Left colon (tissue), 2 donors: ENCODE results near the gene GAD2. TPM values are rescaled to one million over a fixed set of nuclear protein-coding genes. Genes with fewer than 3 reads are reported as not detected.

Source experiments
- ATAC-seq: fragments of 200-7000 bp; cut with Tn5 transposase; one replicate; pipeline ENCODE4 v1.9.1; 2020; ENCODE audit warnings: mild to moderate bottlenecking, moderate library complexity
- DNase-seq, 2 donors: peaks; one replicate each; pipeline ENCODE4 v3.0.0-alpha.2; 2020
- intact Hi-C, 2 donors: fragments of 100-400 bp; cut with DNase I in 1 of 2; cut with micrococcal nuclease in 1 of 2; formaldehyde crosslinking; loops; one replicate each; pipeline versions ENCODE4 v1.11.2 to v1.14.0; 2022; cut with DNase I, micrococcal nuclease
- long read RNA-seq: library from polyadenylated mRNA; unstranded; transcript quantifications from one replicate; pipeline ENCODE4 v2.0.0, GENCODE V29; 2021
- total RNA-seq, 2 donors: library from RNA; stranded (reverse); fragmentation: NEBNext Ultra II Directional; extraction: Animal tissue kit (Norgen Biotek cat#: 25700); gene quantifications; one replicate each; pipeline ENCODE4 v1.2.1, GENCODE V29; 2021
- donor health status: DM: no; HTN: no; CAD: no.
- donor health status: DM: yes; HTN: yes; CAD: no.

The GAD2 gene
- total RNA-seq = not detected
- long read RNA-seq = 0 reads

DNA sequence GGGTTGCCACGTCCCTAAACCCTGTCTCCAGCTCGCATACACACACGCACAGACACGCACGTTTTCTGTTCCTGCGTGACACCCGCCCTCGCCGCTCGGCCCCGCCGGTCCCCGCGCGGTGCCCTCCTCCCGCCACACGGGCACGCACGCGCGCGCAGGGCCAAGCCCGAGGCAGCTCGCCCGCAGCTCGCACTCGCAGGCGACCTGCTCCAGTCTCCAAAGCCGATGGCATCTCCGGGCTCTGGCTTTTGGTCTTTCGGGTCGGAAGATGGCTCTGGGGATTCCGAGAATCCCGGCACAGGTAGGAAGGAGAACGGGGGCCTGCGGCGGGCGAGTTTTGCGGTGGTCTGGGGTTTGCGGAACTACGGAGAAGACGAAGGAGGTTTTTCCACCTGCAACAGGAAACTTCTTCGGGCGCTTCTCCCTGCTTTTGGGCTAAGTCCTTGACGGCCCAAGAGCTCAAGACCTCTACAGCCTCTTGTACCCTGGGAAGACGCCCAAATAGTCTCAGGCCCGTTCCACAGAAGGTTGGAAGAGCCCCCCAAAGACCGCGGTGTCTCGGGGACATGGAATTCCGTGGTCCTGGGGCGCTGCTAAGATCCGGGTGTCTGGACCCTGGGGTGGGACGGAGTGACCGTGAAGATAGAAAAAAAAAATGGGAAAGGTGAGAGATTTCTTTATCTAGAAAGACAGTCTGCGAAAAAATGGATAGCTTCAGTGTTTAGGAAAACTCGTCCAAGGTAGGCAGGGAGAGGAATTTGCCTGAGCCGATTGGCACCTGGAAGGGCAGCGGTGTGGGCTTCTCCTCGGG lies at the start of gene GAD2:
Gene GAD2 (plus strand): TSS at position 190 of the 811 bp plus-strand sequence. CDS start 36 bp downstream, at position 226.
- intact Hi-C loops = no loop called here
- no peak for ATAC-seq
- no peak for DNase-seq

DNA sequence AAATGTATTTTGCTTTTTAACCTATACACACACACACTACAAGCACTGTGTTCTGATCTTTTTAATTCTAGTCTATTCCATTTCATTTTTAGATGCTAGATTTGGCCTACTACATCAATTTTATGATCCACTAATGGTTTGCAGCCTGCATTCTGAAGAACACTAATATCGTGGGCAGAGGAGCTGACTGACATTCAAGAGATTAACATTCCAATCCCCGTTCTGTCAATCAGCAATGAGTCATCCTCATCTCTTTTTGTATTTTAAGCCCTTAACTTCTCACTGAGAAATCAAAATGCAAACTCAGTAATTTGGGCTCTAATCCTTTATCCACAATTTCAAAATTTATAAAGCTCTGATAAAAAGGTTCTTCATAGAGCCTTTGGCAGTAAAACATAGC lies 47.1 kb upstream of the GAD2 start:
- ATAC-seq = no peak
- intact Hi-C loops = no loop called here
- no peak for DNase-seq

DNA sequence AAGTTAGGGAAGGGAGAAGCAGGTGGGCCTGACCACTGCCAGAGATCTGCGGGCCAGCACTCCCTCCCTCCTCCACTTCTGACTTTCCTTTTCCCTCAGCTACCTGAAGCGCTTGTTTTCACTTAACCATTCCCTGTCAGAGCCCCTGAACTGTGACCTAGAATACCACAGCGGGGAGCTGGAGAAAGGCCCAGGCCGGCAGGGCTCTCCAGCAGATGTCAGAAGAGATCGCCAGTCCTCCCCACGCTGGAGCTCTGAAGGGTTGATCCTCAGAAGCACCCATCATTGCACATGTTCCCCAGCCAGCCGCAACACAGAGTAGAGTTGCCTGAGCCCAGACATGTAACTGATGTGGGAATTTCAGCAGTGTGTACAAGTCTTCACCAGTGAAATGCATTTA lies 44.4 kb upstream of the GAD2 start:
- DNase-seq (no peak), ATAC-seq (no peak)
- intact Hi-C loops = no loop called here

DNA sequence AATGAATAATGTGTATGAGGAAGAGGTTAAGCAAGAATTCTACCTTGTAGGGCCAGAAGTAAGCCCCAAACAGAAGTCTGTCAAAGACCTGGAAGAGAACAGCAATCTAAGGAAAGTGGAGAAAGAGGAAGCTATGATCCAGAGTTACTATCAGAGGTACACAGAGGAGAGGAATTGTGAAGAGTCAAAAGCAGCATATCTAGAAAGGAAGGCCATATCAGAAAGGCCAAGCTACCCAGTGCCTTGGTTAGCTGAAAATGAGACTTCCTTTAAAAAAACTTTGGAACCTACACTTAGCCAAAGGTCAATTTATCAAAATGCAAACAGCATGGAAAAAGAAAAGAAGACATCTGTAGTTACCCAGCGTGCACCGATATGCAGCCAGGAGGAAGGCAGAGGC lies 42.7 kb upstream of the GAD2 start:
- no peak for ATAC-seq
- intact Hi-C loops = no loop called here
- DNase-seq = no peak

DNA sequence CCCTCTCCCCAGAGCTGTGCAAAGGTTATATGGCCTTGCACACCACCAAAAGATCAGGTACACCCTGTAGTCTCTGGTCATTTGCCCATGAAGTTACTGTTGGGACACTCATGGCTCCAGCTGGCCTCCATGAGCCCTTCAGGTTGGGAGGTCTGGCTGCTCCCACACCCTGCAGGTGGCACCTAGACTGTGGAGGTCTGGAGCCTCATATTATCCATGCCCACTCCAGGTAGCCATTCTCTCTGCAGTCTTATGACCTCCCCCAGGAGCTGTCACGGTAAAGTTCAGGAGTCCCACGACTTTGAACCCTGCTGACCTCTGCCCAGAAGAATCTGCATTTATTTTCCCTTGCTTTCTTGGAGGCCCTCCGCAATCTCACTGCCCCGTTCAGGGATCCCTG lies 39.2 kb upstream of the GAD2 start:
- DNase-seq (no peak), ATAC-seq (no peak)
- intact Hi-C loops = no loop called here

DNA sequence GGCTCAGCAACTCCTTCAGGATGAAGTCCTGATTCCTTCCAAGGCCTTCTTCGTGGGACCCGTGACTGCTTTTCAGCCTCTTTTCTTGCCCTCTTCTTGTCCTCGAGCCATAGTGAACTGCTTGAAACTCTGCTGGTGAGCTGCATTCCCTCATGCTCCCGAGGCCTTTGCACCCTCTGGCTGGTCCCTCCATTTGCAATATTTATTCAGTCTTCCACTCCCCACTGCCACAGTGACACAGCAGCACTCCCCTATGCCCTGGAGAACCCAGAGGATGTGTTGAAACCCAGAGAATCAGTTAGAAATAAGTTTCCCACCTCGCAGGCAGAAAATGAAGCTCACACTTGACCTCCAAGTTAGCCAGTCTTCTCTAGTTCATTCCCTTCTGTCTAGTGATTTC lies 22.3 kb upstream of the GAD2 start:
- ATAC-seq = no peak
- intact Hi-C loops = no loop called here

DNA sequence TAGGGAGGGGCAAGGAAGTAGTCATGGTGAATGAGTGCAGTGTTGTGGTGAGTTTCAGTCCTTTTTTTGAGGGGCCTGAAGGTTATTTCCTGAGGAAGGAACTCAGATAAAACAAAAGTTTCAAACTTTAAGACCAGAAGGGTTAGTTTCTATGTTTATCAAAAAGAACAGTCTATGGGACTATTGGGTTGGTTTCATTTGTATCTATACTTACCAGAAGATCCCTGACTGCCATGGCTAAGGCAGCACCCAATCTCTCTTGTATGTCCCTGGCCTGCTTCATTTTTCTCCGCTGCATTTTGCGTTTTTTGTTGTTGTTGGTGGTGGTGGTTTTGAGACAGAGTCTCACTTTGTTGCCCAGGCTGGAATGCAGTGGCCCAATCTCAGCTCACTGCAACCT lies 19.3 kb upstream of the GAD2 start:
- DNase-seq (no peak), ATAC-seq (no peak)
- intact Hi-C loops = no loop called here

More for the DNA sequence above, 22.3 kb upstream of the GAD2 start:
- DNase-seq = no peak

DNA sequence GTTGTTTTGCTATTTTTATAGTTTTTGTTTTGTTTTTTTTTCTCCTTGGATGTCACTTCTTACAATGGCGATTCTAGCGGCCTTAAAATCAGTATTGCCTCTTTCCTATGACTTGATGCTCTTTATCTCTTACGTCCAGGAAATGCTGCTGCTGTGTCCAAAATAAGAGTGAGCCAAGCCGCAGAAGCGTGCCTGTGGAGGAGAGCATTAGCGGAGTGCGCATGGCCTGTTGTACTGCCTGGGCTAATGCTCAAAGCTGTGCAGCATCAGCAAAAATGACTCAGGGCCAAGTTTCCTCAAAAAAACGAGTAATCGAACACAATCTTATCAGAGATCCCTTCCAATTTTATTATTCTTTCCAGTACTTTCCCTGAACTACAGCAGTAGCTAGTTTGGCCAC lies 18.5 kb upstream of the GAD2 start:
- no peak for ATAC-seq
- intact Hi-C loops = no loop called here
- no peak for DNase-seq

DNA sequence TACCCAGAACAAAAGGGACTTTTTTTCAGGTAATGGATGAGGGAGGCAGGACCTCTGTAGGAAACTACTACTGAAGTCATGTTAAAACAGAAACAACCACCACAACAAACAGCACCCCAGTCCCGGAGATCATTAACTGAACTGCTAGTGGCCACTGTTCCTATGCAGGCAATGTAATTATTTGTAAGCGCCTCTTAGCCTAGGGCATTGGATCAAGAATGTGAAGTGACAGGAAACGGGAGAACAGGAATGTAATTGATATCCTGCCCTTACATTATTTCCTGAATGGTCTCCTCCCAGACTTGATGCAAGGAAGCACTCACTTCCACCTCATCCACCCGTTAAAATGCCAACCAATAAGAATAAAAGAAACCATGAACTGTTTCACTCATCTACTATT lies 16.7 kb upstream of the GAD2 start:
- ATAC-seq (no peak), DNase-seq (no peak)
- intact Hi-C loops = no loop called here

DNA sequence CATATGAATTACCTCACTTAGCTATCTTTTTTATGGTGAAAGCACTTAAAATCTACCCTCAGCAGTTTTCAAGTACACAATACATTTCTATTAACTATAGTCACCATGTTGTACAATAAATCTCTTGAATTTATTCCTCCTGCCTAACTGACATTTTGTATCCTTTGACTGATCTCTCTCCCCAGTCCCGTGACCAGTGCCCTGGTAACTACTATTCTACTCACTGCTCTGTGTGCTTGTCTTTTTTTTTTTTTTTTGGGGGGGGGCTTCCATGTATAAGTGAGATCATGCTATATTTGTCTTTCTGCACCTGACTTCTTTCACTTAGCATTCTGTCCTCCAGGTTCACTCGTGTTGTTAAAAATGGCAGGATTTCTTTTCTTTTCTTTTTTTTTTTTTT lies 11.4 kb upstream of the GAD2 start:
- no peak for DNase-seq
- no peak for ATAC-seq
- intact Hi-C loops = no loop called here

DNA sequence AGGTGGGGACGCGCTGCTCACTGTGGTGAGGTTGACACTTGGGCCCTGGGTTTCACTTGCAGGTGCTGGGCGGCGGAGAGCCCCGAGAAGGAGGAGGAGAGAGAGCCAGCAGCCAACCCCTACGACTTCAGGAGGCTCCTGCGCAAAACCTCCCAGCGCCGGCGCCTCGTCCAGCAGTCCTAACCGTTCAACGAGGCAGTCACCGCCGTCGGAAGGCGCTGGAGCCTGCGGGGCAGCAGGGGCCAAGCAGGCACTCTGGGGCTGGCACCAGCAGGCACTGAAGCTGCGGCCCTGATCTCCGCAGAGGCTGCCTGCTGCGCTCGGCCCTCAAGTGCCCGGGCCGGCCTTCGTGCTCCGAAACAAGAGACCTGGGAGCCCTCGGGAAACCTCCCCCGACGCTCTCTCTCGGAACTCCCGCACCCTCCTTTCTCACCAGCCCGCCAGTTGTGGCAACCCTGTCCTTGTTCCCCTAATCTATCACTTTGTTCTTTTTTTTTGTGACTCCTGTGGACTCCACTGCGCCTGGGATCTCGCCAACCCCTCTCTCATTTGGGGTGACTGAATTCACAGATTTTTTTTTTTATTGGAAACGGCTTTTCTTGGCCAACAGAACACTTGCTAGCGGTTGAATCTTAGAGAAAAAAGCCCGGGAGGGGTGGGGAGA lies 4.7 kb upstream of the GAD2 start:
- intact Hi-C loops = no loop called here
- ATAC-seq (no peak), DNase-seq (no peak)

DNA sequence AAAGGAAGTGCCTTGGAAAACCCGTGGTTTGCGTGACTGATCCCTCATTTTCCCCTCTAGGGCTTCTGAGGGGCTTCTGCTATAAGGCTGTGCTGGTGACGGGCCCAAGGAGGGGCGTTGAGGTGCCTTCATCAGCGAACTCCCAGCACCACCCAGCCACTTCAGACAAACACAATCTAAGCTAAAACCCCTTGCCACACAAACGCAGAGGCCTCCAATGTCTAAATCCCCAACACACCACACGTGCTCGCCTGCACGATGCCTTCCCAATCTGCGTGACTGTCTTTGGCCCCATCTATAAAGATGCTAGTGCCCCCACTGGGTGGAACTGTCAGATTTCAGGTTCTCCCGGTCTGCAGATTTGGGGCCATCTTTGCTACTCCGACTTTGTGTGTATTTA lies 4.1 kb upstream of the GAD2 start:
- ATAC-seq (no peak), DNase-seq (no peak)
- intact Hi-C loops = no loop called here

DNA sequence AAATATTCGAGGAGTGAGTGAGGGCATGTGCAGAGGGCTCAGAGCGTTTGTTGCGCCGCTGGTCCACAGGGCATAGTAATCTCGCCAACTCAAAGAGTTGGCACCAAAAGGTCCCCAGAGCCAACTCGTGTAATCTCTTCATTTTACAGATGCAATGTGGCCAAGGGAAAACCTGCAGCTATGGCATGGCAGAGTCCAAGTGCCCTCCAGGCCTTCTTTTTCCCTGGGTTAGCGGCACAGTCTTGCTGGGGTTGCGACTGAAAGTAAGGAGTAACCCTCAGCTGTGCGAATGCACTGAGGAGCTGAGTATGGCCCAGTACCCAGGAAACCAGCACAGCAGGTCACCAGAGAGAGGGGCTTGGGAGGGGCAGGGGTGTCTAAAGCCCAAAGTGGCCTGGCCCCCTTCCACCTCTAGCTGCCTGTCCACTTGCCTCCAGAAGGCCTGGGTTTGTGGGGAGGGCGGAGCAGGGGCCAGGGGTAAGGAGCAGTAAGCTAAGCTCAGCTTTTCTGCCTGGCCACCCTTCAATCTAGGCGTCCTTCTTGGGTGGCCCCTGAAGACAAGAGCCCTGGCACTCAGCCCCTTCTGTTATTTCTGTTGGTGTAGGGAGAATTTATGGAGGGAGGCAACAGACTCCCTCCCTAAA lies 3.3 kb upstream of the GAD2 start:
- intact Hi-C loops = no loop called here
- DNase-seq (no peak), ATAC-seq (no peak)

DNA sequence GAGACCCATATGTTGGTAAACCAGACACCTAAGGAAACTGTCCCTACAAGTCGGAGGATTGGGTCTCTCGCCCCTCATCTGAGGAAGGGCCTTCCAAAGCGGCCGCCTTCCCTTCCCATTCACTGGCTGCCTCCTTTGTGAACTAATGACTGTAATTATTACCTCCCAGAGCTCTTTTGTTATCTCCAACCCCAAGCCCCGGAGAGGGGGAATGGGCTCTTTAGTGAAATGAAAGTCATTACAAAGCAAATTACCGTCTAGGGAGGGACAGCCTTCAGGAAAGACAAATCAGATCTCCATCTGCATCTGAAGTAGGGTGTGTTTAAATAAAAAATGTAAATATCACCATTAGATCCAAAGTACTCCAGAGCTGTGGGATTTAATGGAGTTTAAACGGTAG lies 2.6 kb upstream of the GAD2 start:
- intact Hi-C loops = no loop called here
- DNase-seq (no peak), ATAC-seq (no peak)

DNA sequence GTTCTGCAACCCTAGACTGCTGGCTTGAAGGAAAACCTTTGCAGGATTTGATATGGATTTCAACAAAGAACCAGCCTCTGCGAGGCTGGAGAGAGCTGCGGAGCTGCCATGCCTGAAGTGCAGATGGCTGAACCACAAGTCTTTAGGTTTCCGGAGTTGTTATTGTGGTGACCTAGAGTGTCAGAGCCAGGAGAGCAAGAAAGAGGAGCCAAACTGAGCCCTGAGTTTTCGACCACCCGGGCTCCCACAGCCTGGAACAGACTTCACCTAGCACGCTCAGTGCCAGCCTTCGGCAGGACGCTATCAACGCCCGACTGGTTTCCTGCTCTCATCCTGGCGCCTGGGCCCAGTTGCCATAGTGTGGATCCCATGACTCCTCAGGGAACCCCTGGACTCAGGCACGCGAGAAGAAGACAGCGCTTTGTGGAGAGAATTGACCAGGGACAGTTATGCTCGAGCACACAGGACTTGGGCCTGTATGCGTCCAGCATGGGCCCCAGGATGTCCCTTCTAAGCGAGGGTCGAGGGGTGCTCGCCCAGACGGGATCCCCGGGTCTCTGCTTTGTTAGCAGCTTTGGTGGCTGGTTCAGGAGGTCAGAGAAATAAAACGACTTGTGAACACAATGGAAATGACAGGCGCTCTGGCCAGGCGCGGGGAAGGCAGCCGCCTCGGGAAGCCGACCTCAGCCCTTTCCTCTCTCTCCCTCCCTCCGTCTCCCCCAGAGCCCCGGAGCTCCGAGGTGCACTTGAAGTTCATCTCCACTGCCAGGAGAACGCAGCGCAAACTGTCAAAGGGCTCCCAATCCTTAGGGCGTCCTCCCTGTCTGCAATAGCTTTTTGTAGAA lies 1.8 kb upstream of the GAD2 start:
- no peak for DNase-seq
- intact Hi-C loops = no loop called here
- ATAC-seq = no peak

DNA sequence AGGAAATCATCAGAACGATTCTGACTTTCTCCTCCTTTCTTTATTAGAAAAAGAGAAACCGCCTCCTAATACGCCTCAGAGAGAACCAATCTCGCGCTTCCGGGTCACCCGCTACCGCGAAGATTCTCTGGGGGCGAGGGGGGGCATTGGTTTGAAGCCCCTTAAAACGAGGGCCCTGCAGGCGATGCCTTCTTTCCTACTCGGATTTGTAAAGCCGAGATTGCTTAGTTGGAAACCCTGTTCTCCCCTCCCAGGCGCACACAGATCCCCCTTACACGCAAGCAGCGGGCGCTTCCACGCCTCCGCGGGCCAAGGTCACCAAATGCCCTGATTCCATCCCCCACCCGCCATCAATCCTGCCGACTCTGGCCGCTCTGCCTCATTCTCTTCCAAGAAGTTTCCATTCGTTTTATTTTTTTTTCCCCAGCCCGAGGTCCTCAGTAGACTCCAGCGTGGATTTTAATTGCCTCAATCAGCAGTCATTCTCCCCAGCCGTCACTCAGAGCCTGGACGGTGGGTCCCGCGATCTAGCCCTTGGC lies 1.1 kb upstream of the GAD2 start:
- ATAC-seq (no peak), DNase-seq (no peak)
- intact Hi-C loops = no loop called here

DNA sequence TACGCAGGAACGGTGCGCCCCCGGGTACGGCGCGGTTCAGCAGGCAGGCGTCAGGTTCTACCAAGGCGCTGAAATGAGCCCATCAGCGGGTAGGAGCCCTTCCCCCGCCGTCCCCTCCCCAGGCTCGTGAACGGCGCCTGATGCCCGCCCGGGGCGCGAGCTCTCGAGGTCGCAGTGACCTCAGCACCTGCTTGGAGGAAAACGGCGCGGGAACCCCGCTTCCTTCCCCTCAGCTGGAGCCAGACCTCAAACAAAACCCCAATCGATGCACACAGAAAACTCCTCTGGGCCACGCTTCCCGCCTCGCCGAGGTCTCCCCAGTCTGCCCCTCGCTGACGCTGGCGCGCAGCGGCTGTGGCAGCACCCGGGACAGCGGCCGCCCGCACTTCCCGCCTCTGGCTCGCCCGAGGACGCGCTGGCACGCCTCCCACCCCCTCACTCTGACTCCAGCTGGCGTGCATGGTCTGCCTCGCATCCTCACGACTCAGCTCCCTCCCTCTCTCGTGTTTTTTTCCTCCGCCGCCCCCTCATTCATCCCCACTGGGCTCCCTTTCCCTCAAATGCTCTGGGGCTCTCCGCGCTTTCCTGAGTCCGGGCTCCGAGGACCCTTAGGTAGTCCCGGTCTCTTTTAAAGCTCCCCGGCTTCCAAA lies 514 bp upstream of the GAD2 start:
- ATAC-seq = no peak
- intact Hi-C loops = no loop called here
- no peak for DNase-seq

DNA sequence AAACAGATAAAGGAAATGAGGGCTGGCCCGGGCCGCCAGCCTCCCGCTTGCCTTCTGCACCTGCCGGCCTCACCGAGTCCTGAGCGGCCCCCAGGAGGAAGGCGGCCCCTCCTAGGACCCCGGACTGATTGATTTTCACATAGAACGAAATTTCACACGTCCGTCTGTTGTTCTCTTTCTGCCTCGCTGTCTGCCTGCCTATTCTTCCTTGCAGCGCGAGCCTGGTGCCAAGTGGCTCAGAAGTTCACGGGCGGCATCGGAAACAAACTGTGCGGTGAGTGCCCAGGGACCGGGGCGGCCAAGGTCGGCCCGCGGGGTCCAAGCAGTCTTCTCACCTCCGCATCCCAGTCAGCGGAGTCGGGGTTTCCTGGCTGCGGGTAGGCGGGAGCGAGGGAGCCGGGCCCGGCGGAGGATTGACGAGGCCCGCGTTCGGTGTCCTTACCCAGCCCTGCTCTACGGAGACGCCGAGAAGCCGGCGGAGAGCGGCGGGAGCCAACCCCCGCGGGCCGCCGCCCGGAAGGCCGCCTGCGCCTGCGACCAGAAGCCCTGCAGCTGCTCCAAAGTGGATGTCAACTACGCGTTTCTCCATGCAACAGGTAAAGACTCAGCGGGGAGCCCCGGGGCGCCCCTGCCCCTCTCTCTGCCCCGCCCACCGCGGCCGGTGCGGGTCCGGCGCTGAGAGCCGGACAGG lies 967 bp downstream of the GAD2 start:
- DNase-seq = no peak
- intact Hi-C loops = no loop called here
- ATAC-seq = no peak
